HCT116 (cell line): ENCODE results near the gene ZMYM2. TPM values are rescaled to one million over a fixed set of nuclear protein-coding genes. Genes with fewer than 3 reads are reported as not detected.
"Not testable (repeated sequence)": the region's sequence is repeated elsewhere in the genome, so short reads cannot be mapped to it uniquely, and the experiment has no call there.

Source experiments
- ATAC-seq: fragments of 200-7000 bp; cut with Tn5 transposase; 2 replicates; pipeline ENCODE4 v1.9.1; 2020; ENCODE audit warnings: mild to moderate bottlenecking, moderate library complexity
- BruUV-seq: library from RNA; stranded (reverse); fragments of 400-500 nt; replicated peaks from 2 replicates; lab custom pipeline; 2021; lab: Mats Ljungman, UMichigan
- CTCF ChIA-PET: fragments of 300-600 bp; sonication (Branson Sonifier 250); formaldehyde crosslinking; loops from one replicate; lab custom pipeline; 2021; ENCODE audit warnings: antibody characterized with exemption; lab: Charles Lee
- POLR2A ChIA-PET: fragments of 300-600, 350-600 bp; sonication (Branson Sonifier 250); formaldehyde crosslinking; loops from one replicate; lab custom pipeline; 2021; ENCODE audit warnings: antibody characterized with exemption; lab: Charles Lee
- RAD21 ChIA-PET, 2 experiments: fragments of 300-600 bp; sonication (Branson Sonifier 250); formaldehyde crosslinking; loops; one replicate each; lab custom pipeline; 2023; ENCODE audit warnings: low total read pairs in 2 of 2; ENCODE audit not compliant: uncharacterized antibody in 2 of 2, unreplicated experiment in 2 of 2, low non-redundant PET in 1 of 2; lab: Charles Lee
- DNase-seq: peaks from one replicate; pipeline ENCODE4 v3.0.0-alpha.2; 2010; ENCODE audit warnings: low read depth, low spot score
- H2AFZ ChIP-seq: fragments of 200-600 bp; shearing (Covaris generic), sonication (generic); 2 replicates; pipeline ENCODE4 v1.6.1; 2017; ENCODE audit warnings: low read depth, mixed run types, mixed read lengths, antibody characterized with exemption, low read length; ENCODE audit not compliant: poor library complexity, severe bottlenecking
- H3K27ac ChIP-seq: 2 replicates; pipeline ENCODE4 v1.5.1; 2012; ENCODE audit warnings: low read depth, low read length
- H3K27me3 ChIP-seq: fragments of 200-600 bp; sonication (generic); 2 replicates; pipeline ENCODE4 v1.6.1; 2016; ENCODE audit warnings: mixed run types, low read length, mixed read lengths; ENCODE audit not compliant: insufficient read depth
- H3K36me3 ChIP-seq, 2 experiments: fragments of 200-500 bp in 1 of 2; fragments of 200-600 bp in 1 of 2; sonication (Bioruptor generic) in 1 of 2; sonication (generic) in 1 of 2; 2 replicates each; pipeline versions ENCODE4 v1.5.1 to v1.6.1; 2014 to 2016; ENCODE audit warnings: low read length in 2 of 2, inconsistent platforms in 1 of 2, mixed read lengths in 1 of 2, mixed run types in 1 of 2; ENCODE audit not compliant: insufficient read depth in 2 of 2, control insufficient read depth in 1 of 2
- H3K4me1 ChIP-seq, 2 experiments: fragments of 200-600 bp in 1 of 2; sonication (generic) in 1 of 2; 2 replicates each; pipeline versions ENCODE4 v1.5.1 to v1.6.1; 2012 to 2017; ENCODE audit warnings: low read length in 2 of 2, inconsistent platforms in 1 of 2, mild to moderate bottlenecking in 1 of 2, mixed read lengths in 1 of 2, mixed run types in 1 of 2, moderate library complexity in 1 of 2; ENCODE audit not compliant: insufficient read depth in 2 of 2, control insufficient read depth in 1 of 2
- H3K4me2 ChIP-seq: fragments of 200-600 bp; sonication (generic); 2 replicates; pipeline ENCODE4 v1.6.1; 2017; ENCODE audit warnings: mixed run types, low read length, mixed read lengths
- H3K4me3 ChIP-seq, 2 experiments: fragments of 200-600 bp in 1 of 2; sonication (generic) in 1 of 2; replicated peaks in 1 of 2; 2 replicates each; pipeline ENCODE4 v1.5.1; 2011 to 2016; ENCODE audit warnings: low read length in 2 of 2, control low read depth in 1 of 2, low read depth in 1 of 2, mild to moderate bottlenecking in 1 of 2, mixed read lengths in 1 of 2, mixed run types in 1 of 2
- H3K79me2 ChIP-seq: fragments of 200-600 bp; sonication (generic); 2 replicates; pipeline ENCODE4 v1.6.1; 2017; ENCODE audit warnings: mild to moderate bottlenecking, mixed run types, low read length, moderate library complexity, mixed read lengths; ENCODE audit not compliant: insufficient read depth
- H3K9ac ChIP-seq: fragments of 200-600 bp; sonication (generic); 2 replicates; pipeline ENCODE4 v1.6.1; 2016; ENCODE audit warnings: low read length, mixed read lengths
- H3K9me2 ChIP-seq: fragments of 200-600 bp; sonication (generic), shearing (Covaris generic); 2 replicates; pipeline ENCODE4 v1.6.1; 2017; ENCODE audit warnings: mixed run types, mild to moderate bottlenecking, moderate library complexity; ENCODE audit not compliant: insufficient read depth
- H3K9me3 ChIP-seq, 2 experiments: fragments of 200-500 bp in 1 of 2; fragments of 200-600 bp in 1 of 2; sonication (Bioruptor generic) in 1 of 2; sonication (generic) in 1 of 2; 2 replicates each; pipeline ENCODE4 v1.6.1; 2014 to 2017; ENCODE audit warnings: low read length in 2 of 2, mixed read lengths in 2 of 2, inconsistent platforms in 1 of 2, low read depth in 1 of 2, mild to moderate bottlenecking in 1 of 2, mixed run types in 1 of 2, moderate library complexity in 1 of 2; ENCODE audit not compliant: control insufficient read depth in 1 of 2, insufficient read depth in 1 of 2
- H4K20me1 ChIP-seq: fragments of 200-600 bp; sonication (generic), shearing (Covaris generic); 2 replicates; pipeline ENCODE4 v1.6.1; 2017; ENCODE audit warnings: mixed run types, mild to moderate bottlenecking, moderate library complexity; ENCODE audit not compliant: insufficient read depth
- CEBPB ChIP-seq: IDR thresholded peaks from 2 replicates; pipeline ENCODE4 v1.6.1; 2012; ENCODE audit warnings: low read depth
- RAD21 ChIP-seq: IDR thresholded peaks from 2 replicates; pipeline ENCODE4 v1.6.1; 2012; ENCODE audit warnings: low read depth, mild to moderate bottlenecking
- intact Hi-C: fragments of 100-400 bp; cut with micrococcal nuclease; formaldehyde crosslinking; loops from 2 replicates; pipeline ENCODE4 v1.10.0; 2022
- total RNA-seq: library from RNA; stranded (reverse); gene quantifications from one replicate; pipeline ENCODE4 v1.2.1, GENCODE V29; 2021; ENCODE audit not compliant: unreplicated experiment

Gene ZMYM2
- total RNA-seq, 1 experiment from 2014 or later, result 53.0 TPM

DNA sequence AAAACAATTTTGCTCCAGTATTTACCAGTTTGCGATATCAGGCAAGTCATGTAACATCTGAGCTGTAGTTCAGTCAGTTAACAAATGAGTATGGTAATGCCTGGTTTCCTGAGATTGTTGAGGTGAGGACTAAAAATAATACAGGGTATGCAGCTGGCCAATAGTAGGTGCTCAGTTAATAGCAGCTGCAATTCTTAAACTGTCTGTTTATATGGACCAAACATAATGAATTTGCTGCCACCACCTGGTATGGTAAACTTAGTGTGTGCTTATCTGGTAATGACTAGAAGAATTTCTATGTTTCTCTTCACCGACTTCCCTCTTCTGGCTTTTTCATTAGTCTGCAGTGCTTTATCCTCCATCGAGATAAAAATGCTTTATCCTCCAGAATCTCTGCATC lies 9.1 kb downstream of the ZMYM2 start:
- peaks cover 15 to 26% of the 10 kb centered on the region in 2 experiments; a peak in 2 of 4 replicates for H3K36me3 ChIP-seq
- no peaks in the 10 kb centered on the region for H3K4me1 ChIP-seq
- DNase-seq (no peak), ATAC-seq (peak; percentile 57; the same call in 1 of the 2 replicates)
- no peaks in the 10 kb centered on the region for H3K9me3 ChIP-seq
- H3K79me2 ChIP-seq, result peaks cover 95% of the 10 kb centered on the region
- no peak overlapping the region for H3K27ac ChIP-seq
- H3K27me3 ChIP-seq, result no peaks in the 10 kb centered on the region
- no peak overlapping the region for H2AFZ ChIP-seq
- no peaks in the 10 kb centered on the region for H3K9me2 ChIP-seq
- H3K9ac ChIP-seq, result no peak overlapping the region
- CTCF ChIA-PET, result no interaction called here
- no peak overlapping the region for H3K4me2 ChIP-seq
- intact Hi-C loops, result no loop called here
- POLR2A ChIA-PET, result no interaction called here
- RAD21 ChIA-PET, result no interaction called here
- H4K20me1 ChIP-seq, result peaks cover 9% of the 10 kb centered on the region; the same call in 1 of the 2 replicates
- TF ChIP-seq CEBPB (no peak), RAD21 (0 out of 2 replicates have a peak, but pooled peaks have one; percentile 15)
- no peak overlapping the region for H3K4me3 ChIP-seq
- BruUV-seq, result no TSS peak

DNA sequence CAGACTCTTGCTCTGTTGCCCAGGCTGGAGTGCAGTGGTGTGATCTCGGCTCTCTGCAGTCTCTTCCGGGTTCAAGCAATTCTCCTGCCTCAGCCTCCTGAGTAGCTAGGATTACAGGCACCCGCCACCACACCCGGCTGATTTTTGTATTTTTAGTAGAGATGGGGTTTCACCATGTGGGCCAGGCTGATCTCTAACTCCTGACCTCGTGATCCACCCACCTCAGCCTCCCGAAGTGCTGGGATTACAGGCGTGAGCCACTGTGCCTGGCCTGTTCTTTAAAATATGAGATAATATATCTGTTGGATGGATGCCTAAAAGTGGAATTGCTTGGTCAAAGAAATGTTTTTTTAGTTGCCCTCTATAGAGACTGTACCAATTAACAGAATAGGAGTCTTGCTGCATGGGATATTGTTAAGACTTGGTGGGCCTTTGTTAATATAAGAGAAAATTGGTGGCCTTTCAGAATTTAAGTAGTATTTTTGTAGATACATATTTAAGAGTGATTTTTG lies 16.0 kb downstream of the ZMYM2 start:
- BruUV-seq, DNase-seq, ATAC-seq, H4K20me1 ChIP-seq, H3K9me3 ChIP-seq, H3K4me2 ChIP-seq, POLR2A ChIA-PET, RAD21 ChIA-PET, H3K4me1 ChIP-seq, H3K4me3 ChIP-seq, H3K27me3 ChIP-seq, H3K9ac ChIP-seq, H3K27ac ChIP-seq, H3K9me2 ChIP-seq, H2AFZ ChIP-seq, intact Hi-C loops: not testable (repeated sequence)
- Histone ChIP-seq H3K79me2 (peaks cover 89% of the 10 kb centered on the region), H3K36me3 (peaks cover 9 to 13% of the 10 kb centered on the region in 2 experiments; a peak in 3 of 4 replicates)
- CTCF ChIA-PET, result interaction anchor here (1.4 kb wide), 1 partner anchor 15 kb away, joined by 3 read pairs; no protein-coding TSS in a partner anchor
